ENCODE results near the gene INVS.
"Not testable (repeated sequence)": the region's sequence is repeated elsewhere in the genome, so short reads cannot be mapped to it uniquely, and the experiment has no call there.

Gene INVS

GRCh38 chr9:100220936-100221335 is 121.9 kb downstream of the INVS start:
- H3K9me3 ChIP-seq (ENCODE audit: control insufficient read depth, low read length) = no peaks in the 10 kb centered on the region
- H3K4me3 ChIP-seq (ENCODE audit: extremely low read depth, insufficient read depth, low read length, poor library complexity, severe bottlenecking) = no peak overlapping the region
- H3K36me3 ChIP-seq (ENCODE audit: control insufficient read depth, insufficient read depth, low read length) = peaks cover 9% of the 10 kb centered on the region
- WGBS, 2 experiments (ENCODE audit: insufficient coverage in 2 of 2) = no CpG with 5 or more reads among the region's 1 CpG
- no peak overlapping the region for H3K27ac ChIP-seq (ENCODE audit: low read depth, low read length, severe bottlenecking)
- peaks cover 8% of the 10 kb centered on the region for H3K4me1 ChIP-seq (ENCODE audit: control insufficient read depth, insufficient read depth, low read length, poor library complexity, severe bottlenecking)

GRCh38 chr9:100221538-100221937 is 122.5 kb downstream of the INVS start:
- H3K4me1 ChIP-seq (ENCODE audit: control insufficient read depth, insufficient read depth, low read length, poor library complexity, severe bottlenecking) = peaks cover 8% of the 10 kb centered on the region
- H3K4me3 ChIP-seq (ENCODE audit: extremely low read depth, insufficient read depth, low read length, poor library complexity, severe bottlenecking) = no peak overlapping the region
- H3K9me3 ChIP-seq (ENCODE audit: control insufficient read depth, low read length) = no peaks in the 10 kb centered on the region
- no peak overlapping the region for H3K27ac ChIP-seq (ENCODE audit: low read depth, low read length, severe bottlenecking)
- WGBS, 2 experiments (ENCODE audit: insufficient coverage in 2 of 2) = no CpG with 5 or more reads among the region's 1 CpG
- H3K36me3 ChIP-seq (ENCODE audit: control insufficient read depth, insufficient read depth, low read length) = peaks cover 10% of the 10 kb centered on the region

GRCh38 chr9:100222674-100223073 is 123.6 kb downstream of the INVS start:
- no peaks in the 10 kb centered on the region for H3K9me3 ChIP-seq (ENCODE audit: control insufficient read depth, low read length)
- no peak overlapping the region for H3K4me3 ChIP-seq (ENCODE audit: extremely low read depth, insufficient read depth, low read length, poor library complexity, severe bottlenecking)
- WGBS, 2 experiments (ENCODE audit: insufficient coverage in 2 of 2) = 83 to 88% methylated on average over 1 of the region's 2 CpGs
- H3K27ac ChIP-seq (ENCODE audit: low read depth, low read length, severe bottlenecking) = no peak overlapping the region
- peaks cover 16% of the 10 kb centered on the region for H3K36me3 ChIP-seq (ENCODE audit: control insufficient read depth, insufficient read depth, low read length)
- peaks cover 8% of the 10 kb centered on the region for H3K4me1 ChIP-seq (ENCODE audit: control insufficient read depth, insufficient read depth, low read length, poor library complexity, severe bottlenecking)

- Histone ChIP-seq H3K4me3 (ENCODE audit: extremely low read depth, insufficient read depth, low read length, poor library complexity, severe bottlenecking) (no peak overlapping the region), H3K36me3 (ENCODE audit: control insufficient read depth, insufficient read depth, low read length) (peaks cover 27% of the 10 kb centered on the region), H3K9me3 (ENCODE audit: control insufficient read depth, low read length) (no peaks in the 10 kb centered on the region), H3K4me1 (ENCODE audit: control insufficient read depth, insufficient read depth, low read length, poor library complexity, severe bottlenecking) (peaks cover 14% of the 10 kb centered on the region), H3K27ac (ENCODE audit: low read depth, low read length, severe bottlenecking) (no peak overlapping the region)
- WGBS, 2 experiments (ENCODE audit: insufficient coverage in 2 of 2) = 94 to 100% methylated on average over 2 of the region's 2 CpGs
These were observed 128.6 kb downstream of the INVS start for GRCh38 chr9:100227636-100228035.

GRCh38 chr9:100228352-100228869 is 129.4 kb downstream of the INVS start:
- peak overlapping the region; percentile 48 for H3K27ac ChIP-seq (ENCODE audit: low read depth, low read length, severe bottlenecking)
- no peaks in the 10 kb centered on the region for H3K9me3 ChIP-seq (ENCODE audit: control insufficient read depth, low read length)
- H3K4me3 ChIP-seq (ENCODE audit: extremely low read depth, insufficient read depth, low read length, poor library complexity, severe bottlenecking) = no peak overlapping the region
- peaks cover 12% of the 10 kb centered on the region for H3K4me1 ChIP-seq (ENCODE audit: control insufficient read depth, insufficient read depth, low read length, poor library complexity, severe bottlenecking)
- peaks cover 27% of the 10 kb centered on the region for H3K36me3 ChIP-seq (ENCODE audit: control insufficient read depth, insufficient read depth, low read length)
- 60 to 83% methylated on average over 1 of the region's 4 CpGs for WGBS, 2 experiments (ENCODE audit: insufficient coverage in 2 of 2)

GRCh38 chr9:100229136-100229535 is 130.1 kb downstream of the INVS start:
- H3K4me3 ChIP-seq (ENCODE audit: extremely low read depth, insufficient read depth, low read length, poor library complexity, severe bottlenecking) = no peak overlapping the region
- peak overlapping the region; percentile 48 for H3K27ac ChIP-seq (ENCODE audit: low read depth, low read length, severe bottlenecking)
- no peaks in the 10 kb centered on the region for H3K9me3 ChIP-seq (ENCODE audit: control insufficient read depth, low read length)
- peaks cover 9% of the 10 kb centered on the region for H3K4me1 ChIP-seq (ENCODE audit: control insufficient read depth, insufficient read depth, low read length, poor library complexity, severe bottlenecking)
- peaks cover 27% of the 10 kb centered on the region for H3K36me3 ChIP-seq (ENCODE audit: control insufficient read depth, insufficient read depth, low read length)
- 60% methylated on average over 1 of the region's 2 CpGs; no CpG with 5 or more reads in 1 of the 2 experiments for whole genome bisulfite sequencing, 2 experiments (ENCODE audit: insufficient coverage in 2 of 2)

- peaks cover 27% of the 10 kb centered on the region for H3K36me3 ChIP-seq (ENCODE audit: control insufficient read depth, insufficient read depth, low read length)
- no peak overlapping the region for H3K27ac ChIP-seq (ENCODE audit: low read depth, low read length, severe bottlenecking)
- no peaks in the 10 kb centered on the region for H3K9me3 ChIP-seq (ENCODE audit: control insufficient read depth, low read length)
- H3K4me1 ChIP-seq (ENCODE audit: control insufficient read depth, insufficient read depth, low read length, poor library complexity, severe bottlenecking) = peaks cover 9% of the 10 kb centered on the region
- no peak overlapping the region for H3K4me3 ChIP-seq (ENCODE audit: extremely low read depth, insufficient read depth, low read length, poor library complexity, severe bottlenecking)
- WGBS, 2 experiments (ENCODE audit: insufficient coverage in 2 of 2) = no CpG with 5 or more reads among the region's 3 CpGs
These were observed 130.5 kb downstream of the INVS start for GRCh38 chr9:100229561-100229960.

GRCh38 chr9:100236986-100237385 is 137.9 kb downstream of the INVS start:
- 88 to 91% methylated on average over 2 to 7 of the region's 7 CpGs for WGBS, 2 experiments (ENCODE audit: insufficient coverage in 2 of 2)
- not testable (repeated sequence) for H3K4me3 ChIP-seq (ENCODE audit: extremely low read depth, insufficient read depth, low read length, poor library complexity, severe bottlenecking); H3K9me3 ChIP-seq (ENCODE audit: control insufficient read depth, low read length); H3K27ac ChIP-seq (ENCODE audit: low read depth, low read length, severe bottlenecking); H3K4me1 ChIP-seq (ENCODE audit: control insufficient read depth, insufficient read depth, low read length, poor library complexity, severe bottlenecking)
- H3K36me3 ChIP-seq (ENCODE audit: control insufficient read depth, insufficient read depth, low read length) = peaks cover 10% of the 10 kb centered on the region

GRCh38 chr9:100240512-100240911 is 141.5 kb downstream of the INVS start:
- Histone ChIP-seq H3K4me3 (ENCODE audit: extremely low read depth, insufficient read depth, low read length, poor library complexity, severe bottlenecking) (no peak overlapping the region), H3K27ac (ENCODE audit: low read depth, low read length, severe bottlenecking) (no peak overlapping the region), H3K4me1 (ENCODE audit: control insufficient read depth, insufficient read depth, low read length, poor library complexity, severe bottlenecking) (peaks cover 4% of the 10 kb centered on the region), H3K36me3 (ENCODE audit: control insufficient read depth, insufficient read depth, low read length) (peaks cover 14% of the 10 kb centered on the region), H3K9me3 (ENCODE audit: control insufficient read depth, low read length) (no peaks in the 10 kb centered on the region)
- WGBS, 2 experiments (ENCODE audit: insufficient coverage in 2 of 2) = no CpG with 5 or more reads among the region's 2 CpGs

- H3K4me1 ChIP-seq (ENCODE audit: control insufficient read depth, insufficient read depth, low read length, poor library complexity, severe bottlenecking) = no peaks in the 10 kb centered on the region
- peaks cover 15% of the 10 kb centered on the region for H3K36me3 ChIP-seq (ENCODE audit: control insufficient read depth, insufficient read depth, low read length)
- H3K27ac ChIP-seq (ENCODE audit: low read depth, low read length, severe bottlenecking) = no peak overlapping the region
- no peak overlapping the region for H3K4me3 ChIP-seq (ENCODE audit: extremely low read depth, insufficient read depth, low read length, poor library complexity, severe bottlenecking)
- no CpG with 5 or more reads among the region's 3 CpGs for WGBS, 2 experiments (ENCODE audit: insufficient coverage in 2 of 2)
- no peaks in the 10 kb centered on the region for H3K9me3 ChIP-seq (ENCODE audit: control insufficient read depth, low read length)
These were observed 168.2 kb downstream of the INVS start for GRCh38 chr9:100267211-100267610.

GRCh38 chr9:100268271-100268670 is 169.2 kb downstream of the INVS start:
- H3K4me1 ChIP-seq (ENCODE audit: control insufficient read depth, insufficient read depth, low read length, poor library complexity, severe bottlenecking) = no peaks in the 10 kb centered on the region
- H3K27ac ChIP-seq (ENCODE audit: low read depth, low read length, severe bottlenecking) = no peak overlapping the region
- no peaks in the 10 kb centered on the region for H3K9me3 ChIP-seq (ENCODE audit: control insufficient read depth, low read length)
- H3K36me3 ChIP-seq (ENCODE audit: control insufficient read depth, insufficient read depth, low read length) = peaks cover 17% of the 10 kb centered on the region
- H3K4me3 ChIP-seq (ENCODE audit: extremely low read depth, insufficient read depth, low read length, poor library complexity, severe bottlenecking) = no peak overlapping the region
- WGBS, 2 experiments (ENCODE audit: insufficient coverage in 2 of 2) = 91 to 100% methylated on average over 2 to 3 of the region's 4 CpGs

All from mesodermal cell (in vitro differentiated cells).